GM23338 (cell line): ENCODE results near the gene GPC5. TPM values are rescaled to one million over a fixed set of nuclear protein-coding genes. Genes with fewer than 3 reads are reported as not detected.

ENCODE experiments used
- ATAC-seq: fragments of 200-7000 bp; cut with Tn5 transposase; 3 replicates; pipeline ENCODE4 v1.9.1; 2020
- DNase-seq: peaks from one replicate; pipeline ENCODE4 v3.0.0-alpha.2; 2015; ENCODE audit warnings: low spot score
- H2AFZ ChIP-seq: fragments of 200-600 bp; sonication (generic); 2 replicates; pipeline ENCODE4 v1.8.0; 2016; ENCODE audit warnings: antibody characterized with exemption, mild to moderate bottlenecking, moderate library complexity
- H3F3A ChIP-seq: fragments of 200-600 bp; sonication (generic); replicated peaks from 2 replicates; pipeline ENCODE4 v1.8.0; 2017; ENCODE audit warnings: antibody characterized with exemption, mixed run types, low read depth
- H3K27ac ChIP-seq: fragments of 200-600 bp; sonication (generic); 2 replicates; pipeline ENCODE4 v1.6.1; 2016; ENCODE audit warnings: low read depth
- H3K27me3 ChIP-seq: fragments of 200-600 bp; sonication (generic); 2 replicates; pipeline ENCODE4 v1.8.0; 2016; ENCODE audit warnings: mild to moderate bottlenecking, mixed run types, moderate library complexity; ENCODE audit not compliant: insufficient read depth
- H3K36me3 ChIP-seq: fragments of 200-600 bp; sonication (generic); 2 replicates; pipeline ENCODE4 v1.8.0; 2016; ENCODE audit warnings: mild to moderate bottlenecking; ENCODE audit not compliant: insufficient read depth
- H3K4me1 ChIP-seq: fragments of 200-600 bp; sonication (generic); 2 replicates; pipeline ENCODE4 v1.8.0; 2016; ENCODE audit warnings: mild to moderate bottlenecking, moderate library complexity; ENCODE audit not compliant: insufficient read depth
- H3K4me2 ChIP-seq: fragments of 200-600 bp; sonication (generic); 2 replicates; pipeline ENCODE4 v1.7.1; 2017; ENCODE audit warnings: mixed run types
- H3K4me3 ChIP-seq: fragments of 200-600 bp; sonication (generic); 2 replicates; pipeline ENCODE4 v1.6.1; 2016; ENCODE audit warnings: mixed run types
- H3K79me2 ChIP-seq: fragments of 200-600 bp; sonication (generic); replicated peaks from 2 replicates; pipeline ENCODE4 v1.8.0; 2017; ENCODE audit warnings: mild to moderate bottlenecking; ENCODE audit not compliant: insufficient read depth
- H3K9me2 ChIP-seq: fragments of 200-600 bp; sonication (generic); 2 replicates; pipeline ENCODE4 v1.8.0; 2017; ENCODE audit not compliant: insufficient read depth
- H4K20me1 ChIP-seq: fragments of 200-600 bp; sonication (generic); replicated peaks from 2 replicates; pipeline ENCODE4 v1.8.0; 2017; ENCODE audit warnings: mild to moderate bottlenecking; ENCODE audit not compliant: insufficient read depth
- H3K27ac Mint-ChIP-seq: 2 replicates; pipeline ENCODE4 v1.8.0; 2020; ENCODE audit warnings: inconsistent platforms, mild to moderate bottlenecking, moderate library complexity, mixed read lengths
- H3K27me3 Mint-ChIP-seq: 3 replicates; pipeline ENCODE4 v1.8.0; 2022; ENCODE audit warnings: low read depth, mild to moderate bottlenecking, moderate library complexity, mixed read lengths, inconsistent platforms; ENCODE audit not compliant: insufficient read depth, poor library complexity
- H3K36me3 Mint-ChIP-seq: 3 replicates; pipeline ENCODE4 v1.8.0; 2021; ENCODE audit warnings: low read depth, mild to moderate bottlenecking, inconsistent platforms, moderate library complexity, mixed read lengths
- H3K4me1 Mint-ChIP-seq: 3 replicates; pipeline ENCODE4 v1.8.0; 2020; ENCODE audit warnings: mild to moderate bottlenecking, inconsistent platforms, mixed read lengths
- H3K4me3 Mint-ChIP-seq: 3 replicates; pipeline ENCODE4 v1.8.0; 2021; ENCODE audit warnings: moderate library complexity, mild to moderate bottlenecking, inconsistent platforms, mixed read lengths
- H3K9me3 Mint-ChIP-seq: 3 replicates; pipeline ENCODE4 v1.8.0; 2020; ENCODE audit warnings: moderate library complexity, mild to moderate bottlenecking, inconsistent platforms, mixed read lengths
- CREB1 ChIP-seq: fragments of 250-450 bp; sonication (Bioruptor Pico); IDR thresholded peaks from 2 replicates; pipeline ENCODE4 v1.5.0; 2020; ENCODE audit warnings: low read depth, mild to moderate bottlenecking, moderate library complexity
- EZH2 ChIP-seq: fragments of 200-600 bp; sonication (generic); IDR thresholded peaks from one replicate; pipeline ENCODE4 v1.8.0; 2017; ENCODE audit warnings: antibody characterized with exemption, mild to moderate bottlenecking, low read depth; ENCODE audit not compliant: unreplicated experiment
- EZH2phosphoT487 ChIP-seq: fragments of 200-600 bp; sonication (generic); IDR thresholded peaks from one replicate; pipeline ENCODE4 v1.8.1; 2018; ENCODE audit warnings: antibody characterized with exemption; ENCODE audit not compliant: unreplicated experiment
- JUNB ChIP-seq: IDR thresholded peaks from one replicate; pipeline ENCODE4 v1.6.1; 2016; ENCODE audit warnings: antibody characterized with exemption; ENCODE audit not compliant: unreplicated experiment
- NANOG ChIP-seq: IDR thresholded peaks from 2 replicates; pipeline ENCODE4 v1.6.1; 2016; ENCODE audit warnings: antibody characterized with exemption, borderline replicate concordance
- POLR2AphosphoS5 ChIP-seq: IDR thresholded peaks from 2 replicates; pipeline ENCODE4 v1.6.1; 2016; ENCODE audit warnings: antibody characterized with exemption, low read depth
- STAT1 ChIP-seq: IDR thresholded peaks from one replicate; pipeline ENCODE4 v1.6.1; 2016; ENCODE audit warnings: antibody characterized with exemption; ENCODE audit not compliant: unreplicated experiment
- ZNF114 ChIP-seq: fragments of 250-450 bp; sonication (Bioruptor Pico); IDR thresholded peaks from 2 replicates; pipeline ENCODE4 v1.5.0; 2020; ENCODE audit warnings: mild to moderate bottlenecking, moderate library complexity
- ZNF331 ChIP-seq: fragments of 250-450 bp; sonication (Bioruptor Pico); IDR thresholded peaks from 2 replicates; pipeline ENCODE4 v1.5.0; 2020; ENCODE audit warnings: low read depth, mild to moderate bottlenecking, moderate library complexity
- ZNF462 ChIP-seq: fragments of 250-450 bp; sonication (Bioruptor Pico); IDR thresholded peaks from 2 replicates; pipeline ENCODE4 v1.5.0; 2020; ENCODE audit warnings: mild to moderate bottlenecking, moderate library complexity
- polyA plus RNA-seq: library from polyadenylated mRNA; unstranded; fragments of >200 nt; fragmentation: Nextera tagmentation; extraction: Ambion mirVana; gene quantifications from 2 replicates; pipeline ENCODE4 v1.2.1, GENCODE V29; 2016
- total RNA-seq: library from RNA; depleted of rRNA; stranded (reverse); fragments of >200 nt; shearing (Covaris generic); gene quantifications from 2 replicates; pipeline ENCODE4 v1.2.3, GENCODE V29; 2014
- TF ChIP-seq, protein P1 (sequence below): IDR thresholded peaks from one replicate; pipeline ENCODE4 v1.6.1; 2018; ENCODE audit warnings: antibody characterized with exemption; ENCODE audit not compliant: unreplicated experiment
- TF ChIP-seq, protein P2 (sequence below): IDR thresholded peaks from 2 replicates; pipeline ENCODE4 v1.6.1; 2016; ENCODE audit warnings: antibody characterized with exemption
- TF ChIP-seq, protein P3 (sequence below), 2 experiments: fragments of 200-600 bp in 1 of 2; sonication (generic) in 1 of 2; conservative IDR thresholded peaks; 2 replicates each; pipeline versions ENCODE4 v1.5.1 to v1.6.1; 2016 to 2017; ENCODE audit warnings: antibody characterized with exemption in 2 of 2, low read depth in 2 of 2, mild to moderate bottlenecking in 2 of 2, moderate library complexity in 1 of 2

Gene GPC5
- total and polyA plus RNA-seq, 2 experiments from 2014 or later, result 0.95 to 1.1 TPM

DNA sequence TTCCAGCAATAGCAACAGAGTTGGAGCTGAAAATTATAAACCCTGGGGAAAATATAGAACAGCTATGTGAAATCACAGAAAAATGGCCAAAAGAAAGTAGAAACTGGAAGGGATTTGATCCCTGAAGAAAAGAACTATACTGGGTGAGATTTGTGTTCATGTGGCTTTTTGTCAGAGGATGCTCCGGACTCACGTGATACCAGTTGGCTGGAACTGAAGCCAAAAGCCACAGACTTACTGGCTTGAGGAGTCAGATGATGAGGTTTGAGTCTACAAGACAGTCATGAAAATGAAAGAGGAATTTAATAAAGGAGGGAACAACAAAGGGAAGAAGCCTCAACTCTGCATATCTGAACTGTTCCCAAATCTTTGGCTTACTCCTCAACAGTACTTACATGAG is 427.1 kb downstream of the GPC5 start:
- Histone ChIP-seq H3K9me2 (no peaks in the 10 kb centered on the region), H3K4me2 (no peak overlapping the region), H3F3A (no peaks in the 10 kb centered on the region), H4K20me1 (no peaks in the 10 kb centered on the region), H3K27me3 (no peaks in the 10 kb centered on the region), H3K79me2 (no peaks in the 10 kb centered on the region), H3K36me3 (peaks cover 4% of the 10 kb centered on the region; the same call in 1 of the 2 replicates), H3K4me3 (no peak overlapping the region), H3K4me1 (no peaks in the 10 kb centered on the region), H3K27ac (no peak overlapping the region), H2AFZ (no peak overlapping the region)
- DNase-seq (no peak), ATAC-seq (no peak)
- H3K36me3 Mint-ChIP-seq, result peaks cover 9% of the 10 kb centered on the region; the same call in 2 of the 3 replicates
- peaks cover 19% of the 10 kb centered on the region for H3K9me3 Mint-ChIP-seq
- peaks cover 5% of the 10 kb centered on the region; the same call in 2 of the 3 replicates for H3K4me1 Mint-ChIP-seq
- TF ChIP-seq ZNF331 (no peak), NANOG (no peak), STAT1 (no peak), POLR2AphosphoS5 (no peak), ZNF462 (CRISPR knock-in tag) (no peak), ZNF114 (no peak), EZH2phosphoT487 (no peak), EZH2 (no peak), JUNB (no peak), CREB1 (CRISPR knock-in tag) (no peak)
- TF ChIP-seq, protein P1, sequence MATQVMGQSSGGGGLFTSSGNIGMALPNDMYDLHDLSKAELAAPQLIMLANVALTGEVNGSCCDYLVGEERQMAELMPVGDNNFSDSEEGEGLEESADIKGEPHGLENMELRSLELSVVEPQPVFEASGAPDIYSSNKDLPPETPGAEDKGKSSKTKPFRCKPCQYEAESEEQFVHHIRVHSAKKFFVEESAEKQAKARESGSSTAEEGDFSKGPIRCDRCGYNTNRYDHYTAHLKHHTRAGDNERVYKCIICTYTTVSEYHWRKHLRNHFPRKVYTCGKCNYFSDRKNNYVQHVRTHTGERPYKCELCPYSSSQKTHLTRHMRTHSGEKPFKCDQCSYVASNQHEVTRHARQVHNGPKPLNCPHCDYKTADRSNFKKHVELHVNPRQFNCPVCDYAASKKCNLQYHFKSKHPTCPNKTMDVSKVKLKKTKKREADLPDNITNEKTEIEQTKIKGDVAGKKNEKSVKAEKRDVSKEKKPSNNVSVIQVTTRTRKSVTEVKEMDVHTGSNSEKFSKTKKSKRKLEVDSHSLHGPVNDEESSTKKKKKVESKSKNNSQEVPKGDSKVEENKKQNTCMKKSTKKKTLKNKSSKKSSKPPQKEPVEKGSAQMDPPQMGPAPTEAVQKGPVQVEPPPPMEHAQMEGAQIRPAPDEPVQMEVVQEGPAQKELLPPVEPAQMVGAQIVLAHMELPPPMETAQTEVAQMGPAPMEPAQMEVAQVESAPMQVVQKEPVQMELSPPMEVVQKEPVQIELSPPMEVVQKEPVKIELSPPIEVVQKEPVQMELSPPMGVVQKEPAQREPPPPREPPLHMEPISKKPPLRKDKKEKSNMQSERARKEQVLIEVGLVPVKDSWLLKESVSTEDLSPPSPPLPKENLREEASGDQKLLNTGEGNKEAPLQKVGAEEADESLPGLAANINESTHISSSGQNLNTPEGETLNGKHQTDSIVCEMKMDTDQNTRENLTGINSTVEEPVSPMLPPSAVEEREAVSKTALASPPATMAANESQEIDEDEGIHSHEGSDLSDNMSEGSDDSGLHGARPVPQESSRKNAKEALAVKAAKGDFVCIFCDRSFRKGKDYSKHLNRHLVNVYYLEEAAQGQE, result no peak
- TF ChIP-seq, protein P2, sequence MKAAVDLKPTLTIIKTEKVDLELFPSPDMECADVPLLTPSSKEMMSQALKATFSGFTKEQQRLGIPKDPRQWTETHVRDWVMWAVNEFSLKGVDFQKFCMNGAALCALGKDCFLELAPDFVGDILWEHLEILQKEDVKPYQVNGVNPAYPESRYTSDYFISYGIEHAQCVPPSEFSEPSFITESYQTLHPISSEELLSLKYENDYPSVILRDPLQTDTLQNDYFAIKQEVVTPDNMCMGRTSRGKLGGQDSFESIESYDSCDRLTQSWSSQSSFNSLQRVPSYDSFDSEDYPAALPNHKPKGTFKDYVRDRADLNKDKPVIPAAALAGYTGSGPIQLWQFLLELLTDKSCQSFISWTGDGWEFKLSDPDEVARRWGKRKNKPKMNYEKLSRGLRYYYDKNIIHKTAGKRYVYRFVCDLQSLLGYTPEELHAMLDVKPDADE, result no peak
- TF ChIP-seq, protein P3, sequence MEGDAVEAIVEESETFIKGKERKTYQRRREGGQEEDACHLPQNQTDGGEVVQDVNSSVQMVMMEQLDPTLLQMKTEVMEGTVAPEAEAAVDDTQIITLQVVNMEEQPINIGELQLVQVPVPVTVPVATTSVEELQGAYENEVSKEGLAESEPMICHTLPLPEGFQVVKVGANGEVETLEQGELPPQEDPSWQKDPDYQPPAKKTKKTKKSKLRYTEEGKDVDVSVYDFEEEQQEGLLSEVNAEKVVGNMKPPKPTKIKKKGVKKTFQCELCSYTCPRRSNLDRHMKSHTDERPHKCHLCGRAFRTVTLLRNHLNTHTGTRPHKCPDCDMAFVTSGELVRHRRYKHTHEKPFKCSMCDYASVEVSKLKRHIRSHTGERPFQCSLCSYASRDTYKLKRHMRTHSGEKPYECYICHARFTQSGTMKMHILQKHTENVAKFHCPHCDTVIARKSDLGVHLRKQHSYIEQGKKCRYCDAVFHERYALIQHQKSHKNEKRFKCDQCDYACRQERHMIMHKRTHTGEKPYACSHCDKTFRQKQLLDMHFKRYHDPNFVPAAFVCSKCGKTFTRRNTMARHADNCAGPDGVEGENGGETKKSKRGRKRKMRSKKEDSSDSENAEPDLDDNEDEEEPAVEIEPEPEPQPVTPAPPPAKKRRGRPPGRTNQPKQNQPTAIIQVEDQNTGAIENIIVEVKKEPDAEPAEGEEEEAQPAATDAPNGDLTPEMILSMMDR (conservative IDR thresholded peaks at IDR 0.05; ENCODE audit: low read depth in 2 of 2), result no peak
- no peak overlapping the region for H3K27ac Mint-ChIP-seq
- H3K27me3 Mint-ChIP-seq, result peaks cover 3% of the 10 kb centered on the region
- no peak overlapping the region for H3K4me3 Mint-ChIP-seq
